ENCODE measurements around the gene C1QTNF7. TPM values are rescaled to one million over a fixed set of nuclear protein-coding genes. Genes with fewer than 3 reads are reported as not detected.
A peak's percentile ranks its signal among the peaks of the same experiment; 100 is the strongest.

Gene C1QTNF7
- total RNA-seq, 4 donors from 2014 or later, result 3.7 to 8.4 (median 3.7) TPM; not detected in 1

- TF ChIP-seq CTCF (IDR thresholded peaks at IDR 0.05) (no peak), POLR2AphosphoS5 (IDR thresholded peaks at IDR 0.05) (no peak), POLR2A (IDR thresholded peaks at IDR 0.05) (no peak), EP300 (IDR thresholded peaks at IDR 0.05; ENCODE audit: low read depth) (no peak)
- no peak for DNase-seq
- in situ Hi-C loops (cut with MboI; ENCODE audit: low pct_ligation_motif_present in 1 of 4, low pct_unique_long_range_greater_than_20kb in 1 of 4, low sequenced_read_pairs in 3 of 4) (loop anchor here in 1 of 4 donors (10.0 kb wide), 1 partner anchor 164 kb away; no protein-coding TSS in a partner anchor), intact Hi-C loops (cut with DNase I; ENCODE audit: low total_unique reads) (no loop called here)
- Histone ChIP-seq H3K27me3 (no peaks in the 10 kb centered on the region), H3K9me3 (no peaks in the 10 kb centered on the region), H3K4me1 (peaks cover 4 to 25% (median 13%) of the 10 kb centered on the region in 4 donors), H3K4me3 (no peak overlapping the region), H3K27ac (no peak overlapping the region), H3K36me3 (no peaks in the 10 kb centered on the region)
- WGBS, 2 donors (ENCODE audit: low coverage in 1 of 2), result 45 to 70% methylated on average over 4 of the region's 4 CpGs
Measured at GRCh38 chr4:15398732-15399131, 29.1 kb upstream of the C1QTNF7 start.

- intact Hi-C loops (cut with DNase I; ENCODE audit: low total_unique reads), result no loop called here
- DNase-seq, result no peak
- 90% methylated on average over 3 of the region's 3 CpGs for WGBS, 2 donors (ENCODE audit: low coverage in 1 of 2)
Measured at GRCh38 chr4:15400226-15400625, 27.6 kb upstream of the C1QTNF7 start.

GRCh38 chr4:15400981-15401671, 26.7 kb upstream of the C1QTNF7 start:
- Histone ChIP-seq H3K36me3 (no peaks in the 10 kb centered on the region), H3K4me1 (peaks cover 4 to 25% (median 13%) of the 10 kb centered on the region in 4 donors), H3K27me3 (no peaks in the 10 kb centered on the region), H3K9me3 (no peaks in the 10 kb centered on the region), H3K27ac (peak overlapping the region; percentile 47 to 75 (median 60)), H3K4me3 (no peak overlapping the region)
- TF ChIP-seq POLR2A (IDR thresholded peaks at IDR 0.05) (no peak), EP300 (IDR thresholded peaks at IDR 0.05; ENCODE audit: low read depth) (no peak), POLR2AphosphoS5 (IDR thresholded peaks at IDR 0.05) (no peak), CTCF (IDR thresholded peaks at IDR 0.05) (no peak)
- in situ Hi-C loops (cut with MboI; ENCODE audit: low pct_ligation_motif_present in 1 of 4, low pct_unique_long_range_greater_than_20kb in 1 of 4, low sequenced_read_pairs in 3 of 4), result no loop called here
- DNase-seq, result peak; percentile 16
- WGBS, 2 donors (ENCODE audit: low coverage in 1 of 2), result 40 to 68% methylated on average over 4 to 9 of the region's 9 CpGs
- intact Hi-C loops (cut with DNase I; ENCODE audit: low total_unique reads), result no loop called here

More at GRCh38 chr4:15400226-15400625, 27.6 kb upstream of the C1QTNF7 start:
- H3K27me3 ChIP-seq, result no peaks in the 10 kb centered on the region
- H3K9me3 ChIP-seq, result no peaks in the 10 kb centered on the region
- peaks cover 4 to 25% (median 13%) of the 10 kb centered on the region in 4 donors for H3K4me1 ChIP-seq
- no peaks in the 10 kb centered on the region for H3K36me3 ChIP-seq
- in situ Hi-C loops (cut with MboI; ENCODE audit: low pct_ligation_motif_present in 1 of 4, low pct_unique_long_range_greater_than_20kb in 1 of 4, low sequenced_read_pairs in 3 of 4), result no loop called here
- peak overlapping the region; percentile 47 to 75 (median 60) for H3K27ac ChIP-seq
- no peak for TF ChIP-seq POLR2AphosphoS5 (IDR thresholded peaks at IDR 0.05)
- no peak overlapping the region for H3K4me3 ChIP-seq

DNA sequence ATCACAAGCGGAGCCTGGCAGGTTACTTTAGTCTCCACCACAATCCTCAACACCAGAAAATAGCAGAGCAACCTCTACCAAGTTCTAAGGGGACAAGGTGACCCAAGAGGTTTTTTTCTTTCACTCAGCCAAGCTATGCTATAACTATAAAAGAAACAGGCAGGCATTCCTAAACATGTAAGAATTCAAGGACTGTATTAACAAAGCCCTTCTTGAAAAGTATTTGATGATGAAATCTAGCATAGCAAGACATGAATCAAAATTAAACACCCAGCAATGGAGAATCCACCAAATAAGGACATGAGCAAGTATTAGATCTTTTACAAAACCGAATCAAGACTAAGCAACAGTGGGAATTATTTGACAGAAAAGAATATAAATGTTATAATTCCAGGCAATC, 25.7 kb upstream of the C1QTNF7 start:
- DNase-seq, result no peak
- Histone ChIP-seq H3K36me3 (no peaks in the 10 kb centered on the region), H3K27me3 (no peaks in the 10 kb centered on the region), H3K4me1 (peaks cover 4 to 25% (median 13%) of the 10 kb centered on the region in 4 donors), H3K27ac (peak overlapping the region; percentile 47 to 75 (median 60)), H3K4me3 (no peak overlapping the region), H3K9me3 (no peaks in the 10 kb centered on the region)
- intact Hi-C loops (cut with DNase I; ENCODE audit: low total_unique reads) (no loop called here), in situ Hi-C loops (cut with MboI; ENCODE audit: low pct_ligation_motif_present in 1 of 4, low pct_unique_long_range_greater_than_20kb in 1 of 4, low sequenced_read_pairs in 3 of 4) (no loop called here)
- TF ChIP-seq CTCF (IDR thresholded peaks at IDR 0.05), result no peak
- peak in 2 of 3 donors; percentile 36 to 39 for TF ChIP-seq POLR2AphosphoS5 (IDR thresholded peaks at IDR 0.05)
- no peak for TF ChIP-seq EP300 (IDR thresholded peaks at IDR 0.05; ENCODE audit: low read depth)
- no peak for TF ChIP-seq POLR2A (IDR thresholded peaks at IDR 0.05)
- WGBS, 2 donors (ENCODE audit: low coverage in 1 of 2), result 65 to 68% methylated on average over 2 of the region's 2 CpGs
